Subcutaneous adipose tissue (tissue), 4 donors: ENCODE results near the gene MTURN. TPM values are rescaled to one million over a fixed set of nuclear protein-coding genes. Genes with fewer than 3 reads are reported as not detected.

Experiments
- CTCF ChIP-seq: fragments of 450-650 bp; IDR thresholded peaks from one replicate; pipeline ENCODE4 v1.5.1; 2016; ENCODE audit warnings: low read depth, mild to moderate bottlenecking, control low read depth, antibody characterized with exemption, moderate library complexity
- total RNA-seq, 4 donors: library from RNA; depleted of rRNA; stranded (reverse); fragments of >200 nt; gene quantifications; one replicate each; pipeline ENCODE4 v1.1.0, GENCODE V29; 2016

MTURN gene
- total RNA-seq, 4 donors from 2014 or later = 158 to 422 (median 252) TPM

GRCh38 chr7:30187513-30187912, 52.7 kb downstream of the MTURN start:
- TF ChIP-seq CTCF = no peak

GRCh38 chr7:30188811-30189210, 54.0 kb downstream of the MTURN start:
- TF ChIP-seq CTCF = no peak

- no peak for TF ChIP-seq CTCF
Measured at GRCh38 chr7:30191809-30192208, 57.0 kb downstream of the MTURN start.

GRCh38 chr7:30193336-30193943, 58.7 kb downstream of the MTURN start:
- TF ChIP-seq CTCF = no peak

GRCh38 chr7:30196408-30196807, 61.6 kb downstream of the MTURN start:
- no peak for TF ChIP-seq CTCF

- no peak for TF ChIP-seq CTCF
Measured at GRCh38 chr7:30197438-30197837, 62.7 kb downstream of the MTURN start.

- no peak for TF ChIP-seq CTCF
Measured at GRCh38 chr7:30199271-30199670, 64.5 kb downstream of the MTURN start.
